A673 (cell line): ENCODE measurements around the gene DIP2B.

Experiments used
- EZH2 ChIP-seq: fragments of 200-600 bp; sonication (generic); IDR thresholded peaks from 2 replicates; pipeline ENCODE4 v1.6.1; 2017; ENCODE audit warnings: borderline replicate concordance, low read depth, mild to moderate bottlenecking, mixed read lengths, antibody characterized with exemption, low read length; ENCODE audit not compliant: poor library complexity, severe bottlenecking
- TF ChIP-seq, protein P1 (sequence below): fragments of 300-800, 200-600 bp; sonication (generic); conservative IDR thresholded peaks from 2 replicates; pipeline ENCODE4 v1.5.1; 2017; ENCODE audit warnings: low read depth, mild to moderate bottlenecking, antibody characterized with exemption, low read length, moderate library complexity, mixed read lengths

DNA sequence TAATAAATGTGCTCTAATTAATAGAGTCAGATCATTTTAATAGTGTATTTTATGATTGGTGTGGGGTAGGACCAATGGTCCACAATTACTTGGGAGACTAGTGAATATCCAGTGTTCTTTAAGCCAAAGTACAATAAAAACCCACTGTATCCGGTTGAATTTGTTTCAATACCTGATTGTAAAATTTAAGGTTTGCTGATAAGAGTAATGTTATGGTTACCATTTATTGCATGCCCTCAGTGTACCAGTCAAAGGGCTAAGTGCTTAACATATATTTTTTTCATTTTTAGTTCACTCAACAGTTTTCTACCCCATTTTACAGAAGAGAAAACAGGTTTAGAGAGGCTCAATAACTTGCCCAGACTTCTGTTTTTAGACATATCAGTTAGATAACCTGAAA lies 161.2 kb downstream of the DIP2B start:
- TF ChIP-seq, protein P1, sequence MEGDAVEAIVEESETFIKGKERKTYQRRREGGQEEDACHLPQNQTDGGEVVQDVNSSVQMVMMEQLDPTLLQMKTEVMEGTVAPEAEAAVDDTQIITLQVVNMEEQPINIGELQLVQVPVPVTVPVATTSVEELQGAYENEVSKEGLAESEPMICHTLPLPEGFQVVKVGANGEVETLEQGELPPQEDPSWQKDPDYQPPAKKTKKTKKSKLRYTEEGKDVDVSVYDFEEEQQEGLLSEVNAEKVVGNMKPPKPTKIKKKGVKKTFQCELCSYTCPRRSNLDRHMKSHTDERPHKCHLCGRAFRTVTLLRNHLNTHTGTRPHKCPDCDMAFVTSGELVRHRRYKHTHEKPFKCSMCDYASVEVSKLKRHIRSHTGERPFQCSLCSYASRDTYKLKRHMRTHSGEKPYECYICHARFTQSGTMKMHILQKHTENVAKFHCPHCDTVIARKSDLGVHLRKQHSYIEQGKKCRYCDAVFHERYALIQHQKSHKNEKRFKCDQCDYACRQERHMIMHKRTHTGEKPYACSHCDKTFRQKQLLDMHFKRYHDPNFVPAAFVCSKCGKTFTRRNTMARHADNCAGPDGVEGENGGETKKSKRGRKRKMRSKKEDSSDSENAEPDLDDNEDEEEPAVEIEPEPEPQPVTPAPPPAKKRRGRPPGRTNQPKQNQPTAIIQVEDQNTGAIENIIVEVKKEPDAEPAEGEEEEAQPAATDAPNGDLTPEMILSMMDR, result no peak
- TF ChIP-seq EZH2, result no peak
